ENCODE measurements around the gene AUTS2.

The AUTS2 gene

DNA sequence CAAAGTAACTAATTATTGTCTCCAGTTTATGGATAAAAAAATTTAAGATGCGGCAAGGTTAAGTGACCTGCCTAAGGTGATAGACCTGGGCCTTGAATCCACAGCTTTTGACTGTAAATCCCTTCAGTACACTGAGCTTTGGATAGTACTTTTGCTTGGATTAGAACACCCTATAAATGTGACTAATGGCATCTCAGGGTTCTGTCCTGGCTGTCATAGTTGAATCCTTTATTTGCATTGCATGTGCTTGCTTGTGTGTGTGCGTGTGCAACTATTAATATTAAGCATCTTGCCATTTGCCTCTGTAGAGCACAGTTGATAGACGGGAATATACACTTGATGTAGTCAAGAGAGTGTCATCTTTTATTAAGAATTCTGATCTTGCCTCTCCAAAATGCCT, 228.0 kb downstream of the AUTS2 start:
- no peak for DNase-seq

DNA sequence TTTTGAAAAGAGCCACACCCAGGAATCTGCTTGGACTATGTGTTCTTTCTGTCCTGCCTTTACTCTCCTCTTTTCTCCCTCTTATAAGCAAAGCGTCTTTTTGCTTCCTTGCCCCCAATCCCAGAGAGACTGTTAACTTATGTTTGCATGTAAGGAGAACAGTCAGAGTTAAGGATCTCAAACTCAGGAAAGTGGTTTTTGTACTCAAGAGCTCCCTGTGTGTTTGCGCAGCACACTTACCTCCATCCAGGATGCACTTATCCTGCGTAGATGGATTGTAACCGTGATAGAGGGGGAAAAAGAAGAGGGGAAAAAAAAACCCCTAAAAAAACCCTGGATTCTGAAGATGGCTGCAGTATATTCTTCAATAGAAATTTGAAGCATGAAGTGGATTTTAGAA, 228.9 kb downstream of the AUTS2 start:
- DNase-seq = no peak

DNA sequence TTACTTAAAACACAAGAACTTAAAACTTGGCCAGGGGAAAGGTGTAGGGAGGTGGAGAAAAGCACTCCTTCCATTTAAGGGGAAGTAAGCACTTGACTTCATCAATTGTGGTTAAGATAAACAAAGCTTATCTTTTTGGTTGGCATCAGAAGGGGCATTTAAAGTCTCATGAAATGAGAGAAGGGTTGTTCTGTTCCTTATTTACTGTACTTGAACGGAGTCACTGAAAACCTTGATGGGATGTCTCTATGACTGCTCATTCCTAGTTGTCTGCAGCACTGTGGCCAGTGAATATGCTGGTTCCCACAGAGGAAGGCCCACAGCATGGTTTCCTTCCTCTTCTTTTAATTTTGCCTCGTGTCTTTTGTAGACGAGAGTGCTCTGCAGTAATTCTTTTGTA, 229.3 kb downstream of the AUTS2 start:
- DNase-seq = no peak

DNA sequence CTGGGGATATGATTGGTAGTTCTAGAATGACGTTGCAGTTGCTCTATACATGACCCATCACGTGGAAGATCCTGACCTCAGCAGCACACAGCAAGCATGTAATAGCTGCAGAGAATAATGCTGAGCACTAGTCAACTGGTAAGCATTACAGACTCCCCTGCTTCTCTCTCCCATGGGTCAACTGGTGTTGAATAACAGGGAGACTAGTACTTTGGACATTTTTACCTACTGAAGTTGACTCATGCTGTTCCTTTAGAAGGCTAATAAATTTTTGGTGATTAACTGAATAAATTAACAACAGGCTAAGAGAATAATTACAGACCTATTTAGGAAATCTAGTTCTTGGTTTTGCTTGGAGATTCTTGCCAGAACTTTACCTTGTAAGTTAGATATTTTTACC, 234.1 kb downstream of the AUTS2 start:
- no peak for DNase-seq

DNA sequence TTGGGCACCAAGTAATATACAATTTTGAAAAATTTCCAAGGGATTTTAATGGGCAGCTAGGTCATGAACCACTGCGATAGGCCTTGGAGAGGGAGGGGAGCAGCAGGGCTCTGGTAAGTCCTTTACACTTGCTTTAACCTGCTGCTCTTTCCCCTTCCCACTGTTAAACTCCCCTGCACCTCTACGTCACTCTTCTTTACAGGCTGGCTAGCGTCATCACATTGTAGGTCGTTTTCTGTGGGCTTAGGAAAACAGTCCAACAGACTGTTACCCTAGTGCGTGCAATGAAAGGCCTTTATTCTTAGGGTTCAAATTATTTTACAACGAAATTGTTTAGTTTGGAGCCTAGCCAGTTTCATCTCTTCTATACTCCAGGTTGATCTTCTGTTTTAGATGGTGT, 235.7 kb downstream of the AUTS2 start:
- DNase-seq = peak; percentile 81

DNA sequence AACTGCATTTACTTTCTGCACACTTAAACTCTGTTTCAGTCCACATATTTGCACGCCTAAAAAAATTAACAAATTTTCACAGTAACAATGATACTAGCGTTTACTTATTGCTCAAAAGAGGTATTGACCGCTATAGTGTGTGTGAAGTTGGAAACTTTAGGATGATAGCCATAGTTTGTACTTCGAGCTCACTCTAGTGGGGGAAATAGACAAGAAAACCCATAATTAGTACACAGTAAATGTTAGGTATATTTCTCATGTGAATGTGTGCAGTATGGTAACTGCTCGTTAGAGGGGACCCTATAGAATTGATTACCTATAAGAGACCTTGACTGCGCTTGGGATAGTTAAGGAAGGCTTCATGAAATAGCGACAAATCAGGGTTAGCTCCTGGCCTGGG, 238.4 kb downstream of the AUTS2 start:
- no peak for DNase-seq

DNA sequence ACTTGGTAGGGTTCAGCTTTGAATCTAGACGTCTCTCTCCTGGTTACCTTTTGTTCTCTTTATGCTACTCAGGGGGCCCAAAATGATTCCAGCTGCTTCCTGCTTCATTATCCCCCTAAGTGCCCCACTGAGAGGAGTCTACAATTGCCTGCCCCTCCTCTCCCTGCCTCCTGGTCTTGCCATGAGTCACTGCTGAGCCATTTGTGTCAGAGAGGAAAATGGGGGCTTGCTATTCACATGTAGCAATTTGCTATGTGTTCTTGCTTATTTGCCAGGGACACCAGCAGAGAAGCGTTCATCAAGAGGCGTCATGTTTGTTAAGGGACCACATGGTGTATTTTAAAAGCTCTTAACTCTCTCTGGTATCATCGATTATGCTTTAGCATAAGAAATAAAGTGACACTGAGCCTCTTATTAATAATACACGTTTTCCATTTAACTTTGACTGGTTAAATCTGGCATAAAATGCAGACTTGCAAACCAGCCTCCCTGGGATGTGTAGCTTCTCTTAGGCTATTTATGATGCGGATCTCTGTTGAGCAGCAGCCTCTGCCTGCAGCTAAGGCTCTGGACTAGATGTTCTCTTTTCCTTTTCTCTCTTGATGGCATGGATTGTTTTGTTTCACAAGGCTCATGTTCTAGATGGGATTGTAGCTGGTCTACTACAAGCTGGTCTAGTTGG, 239.3 kb downstream of the AUTS2 start:
- DNase-seq = peak; percentile 98

DNA sequence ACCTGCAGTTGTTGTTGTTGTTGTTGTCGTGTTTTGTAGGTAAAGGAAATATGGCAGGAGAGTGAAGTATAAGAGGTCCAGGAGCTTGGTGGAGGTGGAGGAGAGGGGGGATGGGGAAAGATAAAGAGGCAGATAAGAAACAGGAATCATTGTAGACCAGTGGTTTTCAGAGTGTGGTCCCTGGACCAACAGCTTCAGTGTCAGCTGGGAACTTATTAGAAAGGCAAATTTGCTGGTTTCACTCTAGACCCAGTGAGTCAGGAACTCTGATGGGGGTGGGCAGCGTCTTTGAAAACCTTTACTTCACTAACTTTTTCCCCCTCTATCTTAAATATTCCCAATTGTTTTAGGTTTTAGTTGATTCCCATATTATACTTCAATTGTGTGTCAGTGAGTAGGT, 241.5 kb downstream of the AUTS2 start:
- DNase-seq = no peak

DNA sequence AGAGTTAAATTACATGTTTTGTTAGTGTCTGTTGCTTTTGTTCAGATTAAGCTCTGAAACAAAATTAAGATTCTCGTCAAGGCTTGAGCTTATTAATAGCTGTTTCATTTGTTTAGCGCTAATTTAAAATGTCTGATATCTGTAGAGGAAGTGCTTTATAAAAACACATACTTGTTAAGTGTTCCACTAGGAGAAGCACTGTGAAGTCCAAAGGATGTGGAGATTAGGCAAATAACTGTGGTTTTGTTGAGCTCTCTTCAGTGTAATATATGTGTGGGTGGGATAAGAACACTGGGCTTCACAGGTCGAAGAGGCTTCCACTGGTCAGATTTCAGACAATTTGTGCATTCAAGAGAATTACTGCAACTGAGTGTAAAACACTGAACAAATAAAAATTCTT, 242.0 kb downstream of the AUTS2 start:
- no peak for DNase-seq

DNA sequence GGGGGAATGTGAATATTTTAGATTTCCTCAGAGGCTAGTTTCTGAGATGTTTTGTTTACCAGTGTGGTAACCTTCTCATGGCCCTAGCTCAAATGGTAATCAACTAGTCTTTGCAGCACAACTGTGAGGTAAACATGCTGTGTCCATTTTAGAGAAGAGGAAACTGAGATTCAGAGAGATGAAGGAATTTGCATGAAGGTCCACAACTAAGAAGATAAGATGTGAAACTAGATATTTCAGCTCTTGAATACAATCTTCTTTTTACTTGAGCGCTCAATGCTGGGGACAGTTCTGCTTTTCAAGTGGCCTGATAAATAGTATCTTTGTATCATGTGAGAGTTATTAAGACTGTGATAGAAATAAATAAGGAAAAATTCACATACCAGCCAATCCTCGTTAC, 245.4 kb downstream of the AUTS2 start:
- no peak for DNase-seq

DNA sequence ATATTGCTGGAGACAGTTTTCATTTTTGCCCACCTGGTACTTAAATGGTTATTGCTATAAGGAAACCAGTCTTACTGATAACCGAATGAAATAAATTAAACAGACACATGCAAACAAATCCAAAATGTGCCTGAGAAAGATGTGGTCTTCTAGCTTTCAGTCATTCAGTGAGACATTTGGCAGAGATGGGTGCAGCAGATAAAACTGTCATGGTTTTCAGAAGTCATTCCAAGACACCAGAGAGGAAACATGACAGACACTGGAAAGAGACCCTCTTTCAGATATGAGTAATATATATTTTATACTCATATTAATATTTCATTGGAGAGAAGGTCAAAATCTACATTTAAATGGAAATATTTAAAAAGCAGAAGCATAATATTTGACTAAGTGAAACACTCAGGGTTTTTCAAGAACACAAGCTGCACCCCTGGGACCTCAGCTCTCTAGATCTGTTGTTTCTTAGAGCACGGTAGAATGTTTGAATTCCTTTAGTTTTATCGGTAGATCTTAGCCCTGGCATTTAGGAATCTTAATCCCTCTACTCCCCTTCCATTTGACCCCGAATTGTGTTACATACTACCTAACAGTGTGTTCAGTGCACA, 246.1 kb downstream of the AUTS2 start:
- no peak for DNase-seq

DNA sequence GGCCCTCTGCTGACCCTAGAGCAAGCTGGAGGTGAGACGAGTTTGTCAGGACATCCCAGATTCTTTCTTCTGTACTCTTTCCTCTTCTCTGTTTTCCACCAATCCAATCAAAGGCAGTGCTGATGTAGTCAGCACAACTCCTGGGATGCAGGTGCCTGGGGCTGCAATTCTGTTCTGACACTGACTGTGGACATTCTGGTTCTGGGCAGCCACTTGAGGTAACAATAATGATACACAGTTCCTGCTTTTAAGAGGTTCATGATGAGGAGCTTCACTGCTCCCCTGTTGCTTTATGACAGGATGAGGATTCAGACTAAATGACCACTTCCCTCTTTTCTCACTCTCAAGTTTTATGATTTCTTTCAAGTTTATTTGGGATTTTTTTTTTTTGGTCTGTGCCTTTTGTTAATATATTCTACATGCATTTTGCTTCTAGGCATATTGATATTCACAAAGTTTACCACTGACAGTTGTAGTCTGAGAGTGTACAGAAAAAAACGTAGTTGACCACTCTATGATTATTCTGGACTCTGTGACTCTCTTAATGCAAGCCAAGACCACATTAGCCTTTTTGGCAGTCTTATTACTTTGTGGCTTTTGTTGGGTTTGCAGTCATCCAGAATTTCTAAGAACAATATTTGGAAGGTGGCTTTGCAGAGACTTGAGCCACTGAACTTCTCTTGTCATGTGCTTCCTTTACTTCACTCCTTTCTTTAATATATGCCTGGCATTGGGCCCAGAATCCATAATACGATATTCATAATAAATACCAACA, 247.6 kb downstream of the AUTS2 start:
- peak; percentile 86 for DNase-seq

DNA sequence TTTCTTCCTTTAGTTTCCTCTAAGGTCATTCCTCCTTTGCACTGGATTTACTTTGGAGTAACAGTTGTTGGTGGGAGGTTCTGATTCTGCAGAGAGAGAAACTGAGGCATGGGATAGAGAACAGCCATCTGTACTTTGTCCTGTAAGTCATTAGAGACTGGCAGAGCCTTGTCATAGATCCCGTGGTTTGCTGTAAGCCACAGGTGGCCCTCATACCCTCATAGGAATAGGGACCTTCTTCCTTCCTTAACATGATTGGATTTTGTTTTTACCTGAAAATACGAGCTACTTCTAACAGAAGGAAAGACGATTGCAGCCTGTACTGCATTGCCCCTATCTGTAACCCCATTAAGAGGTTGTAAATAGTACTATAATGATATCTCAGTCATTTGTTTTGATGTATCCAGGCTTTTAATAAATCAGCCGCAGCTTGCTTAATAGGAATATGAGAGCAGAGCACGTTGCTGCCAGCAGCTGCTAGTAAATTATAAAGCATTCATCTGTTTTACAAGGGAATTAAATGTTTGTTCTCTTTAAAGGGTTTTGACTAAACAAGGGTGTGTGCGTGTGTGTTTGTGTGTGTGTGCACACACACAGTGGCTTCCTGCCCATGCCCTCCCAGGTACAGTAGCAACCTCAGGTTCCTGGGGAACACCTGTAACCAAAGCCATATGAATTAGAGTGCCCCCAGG, 249.8 kb downstream of the AUTS2 start:
- DNase-seq = peak; percentile 96

DNA sequence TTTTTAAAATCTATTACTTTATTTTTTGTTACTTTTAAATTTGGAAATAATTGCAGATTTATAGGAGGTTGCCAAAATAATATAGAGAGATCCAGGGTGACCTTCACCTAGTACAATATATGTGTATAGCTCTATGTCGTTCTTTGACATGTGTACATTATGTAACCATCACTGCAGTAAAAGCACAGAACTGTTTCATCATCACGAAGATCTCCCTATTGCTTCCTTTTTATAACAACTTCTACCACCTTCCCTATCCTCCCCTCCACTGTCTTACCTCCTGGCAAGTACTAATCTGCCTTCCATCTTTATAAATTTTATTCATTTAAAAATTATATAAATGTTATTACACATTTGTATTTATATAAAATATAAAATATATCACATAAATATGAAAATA, 251.0 kb downstream of the AUTS2 start:
- DNase-seq = no peak

DNA sequence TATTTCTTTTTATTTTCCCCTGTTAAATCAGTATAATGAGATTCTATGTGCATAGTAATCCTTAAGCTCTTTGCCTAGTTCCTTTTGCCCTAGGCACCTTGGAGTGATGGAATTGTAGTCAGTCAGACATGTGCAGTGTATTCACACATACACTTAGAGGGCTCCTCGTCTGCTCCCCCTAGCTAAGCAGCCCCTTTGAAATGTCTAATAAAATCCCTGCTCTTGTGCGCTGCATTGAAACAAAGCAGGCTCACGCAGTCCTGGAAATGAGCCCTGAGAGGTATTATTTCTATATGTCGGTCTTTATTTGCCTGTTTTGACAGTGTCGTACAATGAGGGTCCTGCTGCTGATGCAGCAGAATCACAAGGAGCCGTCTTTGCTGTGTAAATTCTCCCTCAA, 258.7 kb downstream of the AUTS2 start:
- no peak for DNase-seq

DNA sequence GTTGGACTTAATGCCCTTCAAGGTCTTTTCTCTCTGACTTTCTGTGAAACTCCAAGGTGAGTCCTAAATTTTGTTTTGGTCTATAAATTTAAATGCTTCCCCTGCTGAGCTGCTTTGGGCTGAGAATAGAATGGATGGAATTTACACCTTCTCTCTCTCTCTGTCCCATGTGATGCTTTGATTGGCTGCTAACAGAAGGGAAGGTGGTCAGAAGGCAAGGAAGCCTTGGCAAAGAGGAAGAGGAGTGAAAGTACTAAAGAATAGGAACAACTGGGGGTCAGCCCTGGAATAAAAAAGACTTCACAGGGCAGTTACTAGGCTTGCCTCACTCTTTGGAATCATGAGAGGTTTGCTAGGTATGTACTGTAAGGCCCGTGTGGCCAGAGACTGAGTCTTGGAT, 260.2 kb downstream of the AUTS2 start:
- no peak for DNase-seq

DNA sequence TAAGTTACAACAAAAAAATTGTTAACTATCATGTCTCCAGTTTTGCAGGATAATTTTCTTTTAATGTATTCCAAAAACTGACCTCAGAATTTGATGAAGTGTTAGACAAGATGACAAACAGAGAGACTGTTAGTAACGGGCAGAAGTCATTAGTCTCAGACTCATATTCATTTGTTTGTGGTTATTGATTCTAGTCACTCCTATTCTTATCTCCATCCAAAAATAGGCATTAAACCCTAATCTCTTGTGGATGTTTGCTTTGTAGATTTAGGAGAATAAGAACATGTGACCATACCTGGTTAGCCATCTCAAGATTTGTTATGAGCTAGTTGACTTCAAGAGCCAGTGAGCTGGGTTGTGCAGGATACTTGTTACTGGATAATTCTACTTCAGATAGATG, 261.1 kb downstream of the AUTS2 start:
- DNase-seq = no peak

DNA sequence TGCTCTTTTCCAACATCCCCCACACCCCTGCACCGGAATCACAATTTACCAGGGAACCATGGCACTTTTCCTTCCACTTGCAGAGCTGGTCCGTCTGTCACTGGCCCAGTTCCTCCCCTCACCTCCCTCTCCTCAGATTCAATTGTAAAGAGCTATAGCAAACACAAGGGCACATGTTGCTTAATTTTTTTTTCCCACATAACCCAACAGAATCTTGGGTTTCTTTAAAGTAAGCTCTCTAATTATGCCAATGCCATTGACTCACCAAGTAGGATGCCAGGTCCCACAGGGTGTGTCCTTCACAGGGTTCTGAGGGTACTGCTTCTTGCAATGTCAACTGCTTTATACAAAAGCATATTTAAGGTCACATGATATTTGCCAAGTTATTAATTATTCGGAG, 262.2 kb downstream of the AUTS2 start:
- no peak for DNase-seq

DNA sequence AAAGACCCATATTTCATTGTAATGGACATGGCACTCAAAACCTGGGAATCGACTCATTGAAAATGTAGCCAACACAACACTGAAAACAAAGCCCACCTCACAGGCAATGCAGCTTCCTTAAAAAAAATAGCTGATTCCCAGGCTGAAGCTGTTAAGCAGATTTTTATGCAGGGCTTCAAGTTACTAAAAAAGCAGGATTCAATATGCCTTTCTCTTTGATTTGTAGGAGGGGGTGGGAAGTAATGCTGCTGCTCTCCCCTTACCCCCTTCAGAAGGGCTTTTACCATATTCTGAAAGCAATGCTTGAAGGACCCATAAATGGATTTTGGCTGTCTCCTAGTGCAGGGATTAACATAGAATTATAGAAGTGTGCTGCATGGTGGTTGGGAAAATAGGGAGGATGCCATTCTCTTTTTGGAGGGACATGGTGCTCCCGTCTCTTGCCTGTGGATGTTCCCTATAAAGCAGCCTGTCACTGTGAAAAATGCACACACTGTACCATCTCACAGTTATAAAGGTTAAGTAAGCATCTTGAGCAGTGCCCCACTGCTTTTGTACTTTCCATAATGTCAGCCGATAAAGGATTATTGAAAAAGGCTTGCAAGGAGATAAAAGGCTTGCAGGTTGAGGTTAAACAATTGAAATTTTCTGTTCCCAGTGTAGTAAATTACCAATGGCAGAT, 262.8 kb downstream of the AUTS2 start:
- DNase-seq = no peak

DNA sequence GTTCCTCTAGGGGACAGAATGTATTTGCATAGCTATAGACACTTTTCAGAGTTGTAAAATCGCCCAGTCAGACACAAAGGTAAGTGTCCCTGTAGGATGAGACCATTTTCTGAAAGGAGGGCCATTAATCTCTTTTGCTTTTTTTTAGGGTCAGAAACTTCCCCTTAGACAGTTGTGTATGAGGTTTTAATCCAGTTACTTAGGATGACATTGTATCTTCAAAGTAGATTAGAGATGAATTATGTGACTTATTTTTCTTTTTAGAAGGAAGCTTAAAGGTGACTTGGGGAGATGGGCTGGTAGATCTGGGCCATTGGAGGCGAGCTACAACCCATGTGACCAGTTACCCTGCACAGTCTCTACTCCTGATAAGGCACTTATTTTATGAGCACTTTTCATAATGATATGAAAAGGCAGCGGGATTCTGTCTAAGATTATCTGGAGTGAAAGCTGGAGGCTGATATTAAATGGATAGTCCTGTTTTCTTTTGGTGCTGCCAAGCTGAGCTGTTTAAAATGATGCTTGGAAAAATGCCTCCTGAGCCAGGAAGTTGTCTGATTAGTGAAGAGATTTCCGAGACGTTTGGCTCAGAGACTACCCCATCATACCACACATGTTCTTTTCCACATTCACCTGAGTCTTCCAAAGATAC, 264.3 kb downstream of the AUTS2 start:
- no peak for DNase-seq

DNA sequence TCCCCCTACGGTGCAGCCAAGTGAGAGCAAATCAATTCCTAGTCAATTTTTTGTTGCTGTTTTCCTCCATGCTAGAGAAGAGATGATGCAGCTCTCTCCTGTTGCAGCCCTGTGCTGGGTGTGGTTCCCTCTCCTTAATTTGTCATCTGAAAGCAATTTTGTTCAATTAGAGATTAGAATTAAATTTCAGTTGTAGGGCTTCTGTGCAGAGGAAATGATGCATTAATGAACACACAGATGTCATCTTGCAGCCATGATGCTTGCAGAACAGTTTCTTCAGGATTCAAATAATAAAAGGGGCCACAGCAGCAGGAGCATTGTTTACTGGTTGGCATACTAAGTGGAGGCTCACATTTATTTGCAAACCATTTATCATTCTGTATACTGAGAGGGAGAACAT, 266.0 kb downstream of the AUTS2 start:
- DNase-seq = peak; percentile 97

DNA sequence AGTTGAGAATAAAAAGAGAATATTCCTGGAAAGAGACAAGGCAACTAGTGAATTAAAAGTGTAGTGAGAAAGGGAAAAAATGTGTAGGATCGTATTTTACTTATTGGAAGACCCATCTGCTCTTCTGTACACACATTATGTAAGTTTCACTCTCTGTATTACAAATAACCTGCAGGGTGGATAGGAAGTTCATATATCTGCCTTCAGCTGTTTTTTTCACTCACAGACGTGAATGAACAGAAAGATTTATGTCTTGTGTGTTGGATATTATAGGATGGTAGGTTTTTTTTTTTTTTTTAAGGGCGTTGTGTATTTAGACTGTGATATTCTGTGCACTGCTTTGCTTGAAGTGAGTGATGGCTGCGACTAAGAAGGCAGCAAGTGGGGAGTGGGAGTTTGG, 266.5 kb downstream of the AUTS2 start:
- DNase-seq = no peak

DNA sequence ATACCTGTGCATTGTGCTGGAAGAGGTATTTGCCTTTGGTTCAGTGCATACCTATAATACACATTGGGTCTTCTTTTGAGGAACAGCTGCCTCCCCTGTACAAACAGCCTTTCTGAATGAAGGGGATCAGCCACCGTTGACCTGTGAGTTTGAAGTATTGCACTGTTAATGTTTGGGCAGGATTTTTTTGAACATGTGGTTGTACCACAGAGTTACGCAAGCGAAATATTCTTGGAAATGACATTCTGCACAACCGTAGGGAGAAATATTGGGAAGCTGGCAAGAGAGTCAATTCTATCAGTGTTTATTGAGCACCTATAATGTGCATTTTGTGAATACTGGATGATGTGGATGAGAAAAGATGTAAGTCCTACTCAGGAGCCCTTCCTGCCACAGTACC, 270.6 kb downstream of the AUTS2 start:
- DNase-seq = no peak

Data from NCI-H748 treated with DMSO at 0.1 percent for 48 hours (cell line).